Activated CD4-positive, alpha-beta T cell treated with anti-CD3 and anti-CD28 coated beads for 1 hour (primary cell): ENCODE results near the gene SIRPB2.

Source experiments
- DNase-seq: peaks from one replicate; pipeline ENCODE4 v3.0.0-alpha.2; 2020

SIRPB2 gene

DNA sequence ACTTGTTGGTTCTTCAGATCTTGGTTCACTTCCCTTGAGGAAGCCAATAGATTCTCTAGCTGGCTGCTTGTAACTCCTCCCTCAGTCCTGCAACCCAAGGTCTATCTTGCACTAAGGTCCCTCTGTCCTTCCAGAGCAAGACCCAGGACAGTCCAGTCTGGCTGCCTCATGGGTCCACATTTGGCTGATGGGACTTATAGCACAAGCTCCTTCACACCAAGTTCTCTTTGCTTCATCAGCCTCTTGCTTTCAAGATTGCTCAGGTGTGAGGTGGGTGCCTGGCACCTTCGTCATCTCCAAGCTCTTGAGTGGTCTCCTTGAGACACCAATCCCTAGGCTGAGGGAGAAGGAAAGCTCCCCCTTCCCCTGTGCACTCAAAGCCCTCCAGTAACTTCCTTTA lies 52.9 kb downstream of the SIRPB2 start:
- DNase-seq: no peak

DNA sequence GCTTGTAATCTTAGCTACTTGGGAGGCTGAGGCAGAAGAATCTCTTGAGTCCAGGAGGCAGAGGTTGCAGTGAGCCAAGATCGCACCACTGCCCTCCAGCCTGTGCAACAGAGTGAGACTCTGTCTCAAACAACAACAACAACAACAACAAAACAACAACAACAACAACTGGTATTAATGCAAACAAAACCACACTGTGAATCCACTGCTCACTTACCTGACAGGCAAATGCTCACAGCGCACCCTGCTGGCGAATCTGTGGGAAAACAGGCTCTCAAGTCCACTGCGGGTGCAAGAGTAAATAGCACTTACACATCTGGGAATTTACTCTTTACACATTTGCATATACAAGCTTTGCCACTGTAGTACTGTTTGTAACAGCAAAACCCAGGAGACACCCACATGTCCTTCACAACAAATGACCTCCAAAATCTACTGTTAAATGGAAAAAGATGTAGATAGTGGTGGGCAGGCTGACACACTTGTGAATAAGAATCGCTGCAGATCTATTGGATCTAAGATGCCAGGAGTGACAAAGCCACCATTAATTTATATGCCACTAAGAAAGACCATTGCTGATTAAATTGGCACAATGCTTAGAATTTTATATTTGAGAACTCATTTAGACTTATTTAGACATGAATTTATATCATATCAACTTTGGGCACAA lies 53.9 kb downstream of the SIRPB2 start:
- DNase-seq: peak; percentile 70

DNA sequence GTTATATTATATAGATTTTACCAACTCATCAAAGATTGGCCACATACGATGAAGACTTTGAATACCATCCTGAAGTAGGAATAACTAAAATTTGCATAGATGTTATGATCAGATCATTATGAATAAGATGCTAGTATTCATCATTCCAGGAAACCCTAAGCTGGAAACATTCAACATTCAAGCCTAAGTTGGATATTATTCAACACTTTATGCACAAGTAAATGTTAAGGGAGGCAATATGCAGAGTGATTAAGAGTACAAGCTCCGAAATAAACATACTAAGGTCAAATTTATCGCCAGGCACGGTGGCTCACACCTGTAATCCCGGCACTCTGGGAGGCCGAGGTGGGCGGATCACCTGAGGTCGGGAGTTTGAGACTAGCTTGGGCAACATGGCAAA lies 55.0 kb downstream of the SIRPB2 start:
- DNase-seq: no peak

DNA sequence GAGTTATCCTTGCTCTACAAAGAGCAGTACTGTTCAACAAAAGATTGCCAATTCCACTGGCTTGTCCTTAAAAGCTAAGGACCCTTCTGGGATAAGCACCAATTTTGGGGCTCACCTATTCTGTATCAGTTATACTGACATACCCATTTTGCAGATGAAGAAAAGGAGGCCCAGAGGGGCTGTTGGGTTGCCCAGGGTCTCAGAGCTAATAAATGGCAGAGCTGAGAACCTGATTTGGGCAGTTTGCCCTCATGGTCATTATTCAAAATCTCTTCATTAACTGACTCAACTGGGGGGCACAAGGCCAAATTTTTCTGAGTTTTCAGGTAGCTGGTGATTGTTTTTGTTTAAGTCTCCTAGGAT lies 55.9 kb downstream of the SIRPB2 start:
- DNase-seq: no peak

DNA sequence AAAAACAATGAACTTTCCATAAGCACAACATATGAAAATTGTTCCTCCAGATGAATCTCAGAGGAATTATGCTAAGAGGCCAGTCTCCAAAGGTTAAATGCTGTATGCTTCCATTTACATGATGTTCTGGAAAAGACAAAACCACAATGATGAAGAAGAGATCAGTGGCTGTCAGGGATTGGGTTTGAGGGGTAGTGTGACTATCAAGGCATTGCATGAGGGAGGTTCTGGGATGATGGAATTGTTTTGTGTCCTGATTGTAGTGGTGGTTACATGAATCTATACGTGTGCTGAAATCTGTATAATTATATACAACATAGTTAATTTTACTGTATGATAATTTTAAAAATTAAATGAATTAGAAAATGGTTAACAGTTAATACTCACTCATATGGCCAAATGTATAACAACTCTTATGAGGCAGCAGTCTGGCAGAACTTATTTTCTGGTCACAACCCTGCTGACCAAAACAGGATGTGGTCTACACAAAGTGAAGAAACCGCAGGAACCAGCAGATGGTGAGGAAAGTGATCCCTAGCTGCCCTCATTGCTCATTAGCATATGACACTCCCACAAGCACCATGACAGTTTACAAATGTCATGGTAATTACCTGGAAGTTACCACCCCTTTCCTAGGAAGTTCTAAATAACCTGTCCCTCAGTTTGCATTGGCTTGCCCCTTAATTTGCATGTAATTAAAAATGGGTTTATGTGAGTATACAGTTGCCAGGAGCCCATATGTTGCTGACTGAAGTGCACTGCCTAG lies 56.5 kb downstream of the SIRPB2 start:
- peak; percentile 19 for DNase-seq

DNA sequence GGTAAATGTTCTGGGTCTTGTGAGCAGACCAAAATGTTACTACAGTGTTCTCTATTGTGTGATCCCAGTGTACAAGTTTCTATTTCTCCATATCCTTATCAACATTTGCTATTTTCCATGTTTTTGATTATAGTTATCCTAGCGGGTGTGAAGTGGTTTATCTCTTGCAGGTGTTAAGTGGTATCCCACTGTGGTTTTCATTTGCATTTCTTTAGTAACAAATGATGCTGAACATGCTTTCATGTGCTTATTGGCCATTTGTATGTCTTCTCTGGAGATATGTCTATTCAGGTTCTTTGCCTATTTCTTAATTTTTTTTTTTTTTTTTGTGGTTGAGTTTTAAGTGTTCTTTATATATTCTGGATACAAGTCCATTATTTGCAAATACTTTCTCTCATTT lies 60.1 kb downstream of the SIRPB2 start:
- no peak for DNase-seq

DNA sequence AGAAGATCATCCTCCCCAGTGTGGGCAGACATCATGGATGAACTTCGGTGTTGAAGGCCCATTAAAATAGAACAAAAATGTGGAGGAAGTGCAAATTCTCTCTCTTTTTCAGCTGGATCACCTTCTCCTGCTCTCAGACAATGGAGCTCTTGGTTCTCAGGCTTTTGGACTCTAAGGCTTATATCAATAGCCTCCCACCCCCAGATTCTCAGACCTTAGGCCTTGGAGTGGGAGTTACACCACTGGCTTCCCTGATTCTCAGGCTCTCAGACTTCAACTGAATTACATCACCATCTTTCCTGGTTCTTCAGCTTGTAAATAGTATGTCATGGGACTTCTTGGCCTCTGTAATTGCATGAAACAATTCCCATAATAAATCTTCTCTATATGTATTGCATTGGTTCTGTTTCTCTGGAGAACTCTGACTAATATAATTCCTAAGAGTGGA lies 61.2 kb downstream of the SIRPB2 start:
- no peak for DNase-seq

DNA sequence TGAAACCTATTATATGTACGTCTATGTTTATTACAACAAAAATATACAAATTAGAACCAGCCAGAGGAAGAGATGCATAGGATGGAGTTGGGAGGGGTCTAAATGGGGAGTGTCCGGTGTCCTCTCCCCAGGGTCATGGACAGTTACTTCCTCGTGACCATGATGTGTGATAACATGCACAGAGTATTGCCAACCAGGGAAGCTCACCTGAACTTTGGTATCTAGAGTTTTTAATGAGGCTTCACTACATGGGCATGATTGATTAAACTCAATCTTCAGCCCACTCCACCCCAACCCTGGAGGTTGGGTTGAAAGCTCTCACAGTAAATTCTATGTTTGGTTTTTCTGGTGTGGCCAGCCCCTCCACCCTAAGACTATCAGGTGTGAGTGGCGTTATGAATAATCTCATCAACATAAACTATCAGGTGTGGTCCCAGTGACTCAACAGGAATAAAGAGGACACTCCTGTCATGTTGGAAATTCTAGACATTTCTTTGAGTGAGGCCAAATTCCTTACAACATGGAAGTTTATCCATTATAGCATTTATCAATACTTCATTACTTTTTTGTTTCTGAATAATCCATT lies 62.0 kb downstream of the SIRPB2 start:
- DNase-seq: no peak

DNA sequence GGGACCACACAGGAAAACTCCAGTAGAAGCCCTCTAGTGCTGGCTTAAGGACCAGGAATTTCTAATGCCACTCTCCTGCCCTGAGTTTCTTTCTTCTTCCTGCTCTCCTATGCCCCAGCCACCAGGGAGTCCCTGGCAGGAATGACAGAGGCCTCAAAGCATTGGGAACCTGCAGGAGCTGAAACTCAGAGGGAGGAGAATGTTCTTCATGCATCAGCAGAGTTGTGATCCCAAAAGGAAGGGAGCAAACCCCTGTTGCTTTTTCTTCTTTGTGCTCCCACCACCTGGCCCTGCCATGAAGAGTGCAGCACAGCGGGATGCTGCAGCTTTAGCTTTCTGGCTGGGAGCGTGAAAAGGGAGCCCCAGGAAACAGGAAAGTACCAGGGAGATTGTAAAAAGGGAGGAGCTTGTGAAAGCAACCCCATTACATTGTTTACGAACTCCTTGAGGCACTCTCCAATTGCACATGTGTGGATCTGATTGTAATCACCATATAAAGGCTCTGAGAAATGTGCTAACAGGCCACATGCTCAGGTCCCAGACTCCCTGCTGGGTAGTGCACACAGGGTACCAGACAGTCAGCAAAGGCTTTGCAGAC lies 63.7 kb downstream of the SIRPB2 start:
- no peak for DNase-seq

DNA sequence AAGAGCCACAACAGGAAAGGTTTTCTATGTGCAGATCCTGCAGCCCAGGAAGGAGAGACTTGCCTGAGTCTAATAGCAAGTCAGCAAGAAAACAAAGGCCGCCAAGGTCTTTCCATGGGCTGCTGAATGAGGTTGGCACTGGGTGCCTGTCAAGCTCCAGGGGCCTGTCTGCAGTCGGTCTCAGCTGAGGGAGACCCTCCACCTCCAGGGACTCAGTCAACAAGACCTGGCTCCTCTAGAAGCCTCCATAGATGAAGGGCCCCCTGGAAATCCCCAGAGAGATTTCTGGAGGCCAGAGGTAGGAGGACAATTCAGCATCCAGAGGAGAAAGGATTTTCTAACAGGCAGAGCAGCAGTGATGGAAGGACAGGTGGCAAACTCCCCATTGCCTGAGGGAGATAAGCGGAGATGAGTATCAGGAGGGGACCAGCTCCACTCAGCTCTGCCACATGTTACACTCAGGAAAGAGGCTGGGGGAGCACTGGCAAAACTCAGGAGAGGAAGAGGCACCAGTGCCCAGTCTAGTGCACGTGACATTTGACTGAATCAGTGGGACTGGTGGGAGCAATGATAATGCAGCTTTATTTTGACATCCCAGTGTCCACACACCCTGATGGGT lies 64.9 kb downstream of the SIRPB2 start:
- no peak for DNase-seq
